Measurements from ENCODE around the gene RASA2. TPM values are rescaled to one million over a fixed set of nuclear protein-coding genes. Genes with fewer than 3 reads are reported as not detected.
"Not testable (repeated sequence)": the region's sequence is repeated elsewhere in the genome, so short reads cannot be mapped to it uniquely, and the experiment has no call there.

The RASA2 gene
- total and polyA plus RNA-seq, 8 donors = 3.2 to 10.7 (median 5.7) TPM

DNA sequence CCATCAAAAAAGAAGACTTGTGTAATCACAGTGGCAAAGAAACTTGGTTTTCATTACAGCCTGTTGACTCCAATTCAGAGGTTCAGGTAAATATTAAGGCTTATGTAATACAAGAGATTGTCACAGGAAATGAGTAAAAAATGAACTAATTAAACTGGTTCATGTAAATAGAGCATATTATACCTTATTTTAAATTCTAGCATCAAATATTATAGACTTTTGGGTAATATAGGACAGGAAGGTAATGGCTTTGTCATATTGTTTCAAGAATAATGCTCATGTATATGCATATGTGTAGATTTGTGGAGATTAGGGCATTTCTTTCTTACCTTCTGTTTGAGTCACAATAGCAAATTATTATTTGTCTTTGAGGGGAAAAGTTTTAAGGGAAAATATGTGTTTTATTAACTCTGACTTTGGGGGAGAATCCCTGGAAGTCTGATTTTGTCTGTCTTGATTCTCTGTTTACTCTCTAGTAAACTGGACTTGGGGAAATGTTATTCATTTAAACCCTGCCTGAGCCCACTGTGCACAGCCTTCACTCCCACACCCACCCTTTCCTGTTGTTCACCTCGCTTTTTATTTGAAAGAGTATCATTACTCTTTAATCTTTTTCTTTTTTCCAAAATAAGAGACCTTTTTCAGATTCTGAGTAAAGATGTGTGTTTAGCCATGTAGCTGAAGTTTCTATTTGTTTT, 43.0 kb downstream of the RASA2 start:
- no peak for ATAC-seq
- Histone ChIP-seq H3K36me3 (no peaks in the 10 kb centered on the region), H3K27me3 (no peaks in the 10 kb centered on the region), H3K27ac (no peak overlapping the region), H3K4me3 (no peak overlapping the region), H3K9me3 (no peaks in the 10 kb centered on the region), H3K4me1 (peaks cover 0 to 14% (median 11%) of the 10 kb centered on the region in 3 donors)
- intact Hi-C loops (cut with DNase I) = no loop called here
- no peak for DNase-seq
- no peak for FAIRE-seq
- WGBS, 2 donors = 82 to 88% methylated on average over 1 of the region's 1 CpG
- TF ChIP-seq, protein P1, sequence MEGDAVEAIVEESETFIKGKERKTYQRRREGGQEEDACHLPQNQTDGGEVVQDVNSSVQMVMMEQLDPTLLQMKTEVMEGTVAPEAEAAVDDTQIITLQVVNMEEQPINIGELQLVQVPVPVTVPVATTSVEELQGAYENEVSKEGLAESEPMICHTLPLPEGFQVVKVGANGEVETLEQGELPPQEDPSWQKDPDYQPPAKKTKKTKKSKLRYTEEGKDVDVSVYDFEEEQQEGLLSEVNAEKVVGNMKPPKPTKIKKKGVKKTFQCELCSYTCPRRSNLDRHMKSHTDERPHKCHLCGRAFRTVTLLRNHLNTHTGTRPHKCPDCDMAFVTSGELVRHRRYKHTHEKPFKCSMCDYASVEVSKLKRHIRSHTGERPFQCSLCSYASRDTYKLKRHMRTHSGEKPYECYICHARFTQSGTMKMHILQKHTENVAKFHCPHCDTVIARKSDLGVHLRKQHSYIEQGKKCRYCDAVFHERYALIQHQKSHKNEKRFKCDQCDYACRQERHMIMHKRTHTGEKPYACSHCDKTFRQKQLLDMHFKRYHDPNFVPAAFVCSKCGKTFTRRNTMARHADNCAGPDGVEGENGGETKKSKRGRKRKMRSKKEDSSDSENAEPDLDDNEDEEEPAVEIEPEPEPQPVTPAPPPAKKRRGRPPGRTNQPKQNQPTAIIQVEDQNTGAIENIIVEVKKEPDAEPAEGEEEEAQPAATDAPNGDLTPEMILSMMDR (IDR thresholded peaks at IDR 0.05) = no peak

DNA sequence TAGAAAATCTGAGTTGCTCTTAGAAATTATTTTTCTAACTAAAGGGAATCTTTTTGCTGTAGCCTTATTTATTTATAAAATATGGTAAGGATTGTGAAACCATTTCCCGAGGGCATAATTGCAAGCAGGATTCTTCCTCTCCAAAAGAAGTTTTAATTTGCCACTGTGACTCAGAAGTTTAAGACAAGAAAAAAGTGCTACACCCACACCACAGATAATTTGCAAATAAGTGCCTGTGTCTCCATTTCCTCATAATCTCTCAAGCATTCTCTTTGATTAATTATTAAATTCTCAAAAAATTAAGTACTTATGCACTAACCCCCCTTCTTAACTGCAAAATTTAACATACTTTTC, 43.6 kb downstream of the RASA2 start:
- intact Hi-C loops (cut with DNase I) = no loop called here

DNA sequence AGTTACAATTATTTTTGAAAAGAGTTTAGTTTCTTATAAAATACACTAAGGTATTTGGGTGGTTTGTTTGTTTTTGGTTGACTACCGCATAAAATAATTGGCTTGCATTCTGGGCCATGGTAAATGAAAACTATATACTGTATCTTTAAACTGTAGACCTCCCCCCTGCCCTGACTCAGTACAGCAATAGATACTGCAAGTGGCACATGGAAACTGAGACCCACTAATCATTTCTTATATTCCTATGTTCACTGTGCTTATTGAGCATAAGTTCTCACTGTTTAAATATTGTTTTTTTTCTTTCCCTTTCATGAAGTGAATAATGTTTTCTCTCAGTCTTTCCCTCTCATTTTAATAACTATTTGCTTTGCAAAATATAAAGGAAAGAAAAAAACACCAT, 45.8 kb downstream of the RASA2 start:
- Histone ChIP-seq H3K4me3 (no peak overlapping the region), H3K4me1 (no peaks in the 10 kb centered on the region), H3K36me3 (no peaks in the 10 kb centered on the region), H3K9me3 (no peaks in the 10 kb centered on the region), H3K27me3 (no peaks in the 10 kb centered on the region), H3K27ac (no peak overlapping the region)
- TF ChIP-seq, protein P1 (IDR thresholded peaks at IDR 0.05) = no peak
- FAIRE-seq = no peak
- intact Hi-C loops (cut with DNase I) = no loop called here
- 97 to 100% methylated on average over 1 of the region's 1 CpG for WGBS, 2 donors
- no peak for ATAC-seq
- no peak for DNase-seq

More for the DNA sequence above, 43.6 kb downstream of the RASA2 start:
- Histone ChIP-seq H3K4me3 (no peak overlapping the region), H3K36me3 (no peaks in the 10 kb centered on the region), H3K4me1 (peaks cover 0 to 11% (median 10%) of the 10 kb centered on the region in 3 donors), H3K9me3 (no peaks in the 10 kb centered on the region), H3K27me3 (no peaks in the 10 kb centered on the region), H3K27ac (no peak overlapping the region)
- 74 to 84% methylated on average over 1 of the region's 1 CpG for WGBS, 2 donors
- DNase-seq (no peak), ATAC-seq (no peak), FAIRE-seq (no peak)
- TF ChIP-seq, protein P1 (IDR thresholded peaks at IDR 0.05) = no peak

DNA sequence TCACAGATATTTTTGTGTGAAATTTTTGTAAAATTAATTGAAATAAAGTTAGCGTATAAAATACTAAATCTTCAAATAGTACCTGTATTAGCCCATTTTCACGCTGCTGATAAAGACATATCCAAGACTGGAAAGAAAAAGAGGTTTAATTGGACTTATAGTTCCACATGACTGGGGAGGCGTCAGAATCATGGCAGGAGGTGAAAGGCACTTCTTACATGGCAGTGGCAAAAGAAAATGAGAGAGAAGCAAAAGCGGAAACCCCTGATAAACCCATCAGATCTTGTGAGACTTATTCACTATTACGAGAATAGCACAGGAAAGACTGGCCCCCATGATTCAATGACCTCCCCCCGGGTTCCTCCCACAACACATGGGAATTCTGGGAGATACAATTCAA, 49.2 kb downstream of the RASA2 start:
- H3K27me3 ChIP-seq; intact Hi-C loops (cut with DNase I); H3K27ac ChIP-seq; FAIRE-seq; ATAC-seq; H3K4me1 ChIP-seq; H3K9me3 ChIP-seq; DNase-seq; H3K4me3 ChIP-seq; H3K36me3 ChIP-seq: not testable (repeated sequence)
- WGBS, 2 donors = 98 to 99% methylated on average over 6 of the region's 6 CpGs

DNA sequence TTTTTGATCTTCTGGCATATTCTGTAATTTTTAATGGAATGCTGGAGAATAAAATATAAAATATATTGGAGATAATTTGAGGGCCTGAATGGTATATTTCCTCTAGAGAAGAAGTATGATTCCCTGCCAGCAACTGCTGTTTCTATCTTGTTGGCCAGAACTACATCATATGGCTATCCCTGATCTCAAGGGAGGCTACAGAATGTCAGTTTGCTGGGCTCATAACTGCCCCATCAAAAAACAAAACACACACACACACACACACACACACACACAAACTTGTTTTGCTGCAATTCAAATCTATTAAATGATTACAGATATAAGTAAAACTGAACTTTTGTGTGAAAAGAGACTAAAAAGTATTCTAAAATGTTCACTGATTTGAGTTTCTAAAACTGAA, 51.0 kb downstream of the RASA2 start:
- no peak for ATAC-seq
- DNase-seq = no peak
- H3K4me3 ChIP-seq = no peak overlapping the region
- intact Hi-C loops (cut with DNase I) = no loop called here
- H3K27me3 ChIP-seq = no peaks in the 10 kb centered on the region
- no peaks in the 10 kb centered on the region for H3K9me3 ChIP-seq
- H3K36me3 ChIP-seq = no peaks in the 10 kb centered on the region
- H3K4me1 ChIP-seq = peaks cover 0 to 5% (median 0%) of the 10 kb centered on the region in 3 donors
- no peak for FAIRE-seq
- TF ChIP-seq, protein P1 (IDR thresholded peaks at IDR 0.05) = no peak
- H3K27ac ChIP-seq = no peak overlapping the region
